Measurements from ENCODE around the gene OSBPL7.
A peak's percentile ranks its signal among the peaks of the same experiment; 100 is the strongest.
"Not testable (repeated sequence)": the region's sequence is repeated elsewhere in the genome, so short reads cannot be mapped to it uniquely, and the experiment has no call there.

Gene OSBPL7

GRCh38 chr17:47804461-47804860 is 17.1 kb downstream of the OSBPL7 start:
- no peak for DNase-seq (ENCODE audit: low read depth)

DNA sequence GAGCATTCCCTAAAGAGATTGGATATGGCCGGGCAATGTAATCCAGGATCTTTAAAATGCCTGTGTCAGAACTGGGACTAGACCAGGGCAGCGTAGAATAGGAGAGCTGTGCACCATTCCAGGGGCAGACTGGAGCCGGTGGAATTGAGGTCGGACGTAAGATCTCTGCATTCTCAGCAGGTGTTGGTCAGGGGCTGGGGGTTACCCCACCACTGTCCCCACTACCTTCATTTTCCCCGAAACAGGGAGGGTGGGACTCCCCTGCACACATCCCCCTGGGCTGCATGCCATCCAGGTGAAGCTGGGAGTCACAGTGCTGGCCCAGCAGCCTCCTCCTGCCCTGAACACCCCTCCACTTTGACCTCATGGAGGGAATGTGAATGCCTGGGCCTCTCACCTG is 17.8 kb downstream of the OSBPL7 start:
- no peak for DNase-seq (ENCODE audit: low read depth)

DNA sequence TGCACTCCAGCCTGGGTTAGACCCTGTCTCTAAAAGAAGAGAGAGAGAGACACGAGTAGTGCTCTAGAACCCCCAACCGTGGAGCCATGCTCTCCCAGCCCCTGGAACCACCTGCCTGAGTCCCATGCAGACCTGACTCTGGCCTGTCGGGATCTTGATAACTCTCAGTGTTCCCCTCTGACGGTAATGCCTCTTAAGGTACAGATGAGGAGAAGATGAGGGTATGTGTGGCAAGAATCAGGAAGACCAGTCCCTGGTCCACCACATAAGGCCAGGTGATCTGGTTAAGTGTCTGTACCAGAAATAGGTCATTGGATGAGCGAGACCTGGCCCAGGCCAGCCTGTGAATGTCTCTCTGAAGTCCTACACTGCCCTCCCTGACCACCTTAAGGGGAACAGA is 18.4 kb downstream of the OSBPL7 start:
- DNase-seq (ENCODE audit: low read depth): no peak

DNA sequence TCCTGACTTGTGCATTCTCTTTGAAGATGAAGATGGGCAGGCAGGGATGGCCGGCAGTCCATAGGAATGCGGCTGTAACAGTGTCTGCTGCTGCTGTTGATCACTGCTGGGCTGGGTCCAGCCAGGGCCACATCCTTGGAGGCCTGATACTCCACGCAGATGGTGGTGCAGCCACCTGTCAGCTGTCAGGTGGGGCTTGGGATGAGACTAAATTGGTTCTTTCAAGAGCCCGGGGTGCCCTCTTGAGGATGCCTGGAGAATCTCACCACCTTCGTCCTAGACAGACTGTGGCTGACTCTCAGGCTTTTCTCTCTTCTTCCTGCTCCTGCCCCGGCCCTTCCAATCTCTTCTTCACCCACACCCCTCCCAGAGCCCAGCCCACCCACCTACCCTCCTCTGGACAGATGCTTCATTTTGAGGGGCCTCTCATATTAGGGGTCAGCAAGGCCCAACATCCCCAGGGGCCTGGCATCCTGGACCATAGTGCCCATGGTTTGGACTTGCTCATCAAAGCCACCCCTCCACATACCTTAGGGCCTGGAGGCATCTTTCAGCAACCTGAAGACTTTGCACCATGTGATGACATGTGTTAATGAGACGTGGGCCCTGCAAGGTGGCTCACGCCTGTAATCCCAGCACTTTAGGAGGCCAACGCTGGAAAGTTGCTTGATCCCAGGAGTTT is 19.1 kb downstream of the OSBPL7 start:
- peak; percentile 41 for DNase-seq (ENCODE audit: low read depth)

DNA sequence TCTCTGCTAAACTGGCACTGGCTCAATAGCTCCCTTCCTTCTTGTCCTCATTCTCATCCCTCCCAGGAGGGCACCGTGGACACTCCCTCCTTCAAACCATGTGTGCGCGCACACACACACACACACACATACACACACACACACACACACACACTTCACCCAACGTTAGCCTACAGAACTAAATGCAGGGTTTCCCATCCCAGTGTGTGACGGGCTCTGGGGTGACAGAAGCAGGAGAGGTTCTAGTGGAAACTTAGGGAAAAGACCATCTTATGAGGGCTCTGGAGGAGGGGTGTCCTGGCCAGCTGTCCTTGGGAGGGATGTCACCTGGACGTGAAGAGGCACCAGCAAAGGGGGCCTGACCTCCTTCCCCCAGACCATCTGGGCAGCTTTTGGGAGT is 19.7 kb downstream of the OSBPL7 start:
- no peak for DNase-seq (ENCODE audit: low read depth)

DNA sequence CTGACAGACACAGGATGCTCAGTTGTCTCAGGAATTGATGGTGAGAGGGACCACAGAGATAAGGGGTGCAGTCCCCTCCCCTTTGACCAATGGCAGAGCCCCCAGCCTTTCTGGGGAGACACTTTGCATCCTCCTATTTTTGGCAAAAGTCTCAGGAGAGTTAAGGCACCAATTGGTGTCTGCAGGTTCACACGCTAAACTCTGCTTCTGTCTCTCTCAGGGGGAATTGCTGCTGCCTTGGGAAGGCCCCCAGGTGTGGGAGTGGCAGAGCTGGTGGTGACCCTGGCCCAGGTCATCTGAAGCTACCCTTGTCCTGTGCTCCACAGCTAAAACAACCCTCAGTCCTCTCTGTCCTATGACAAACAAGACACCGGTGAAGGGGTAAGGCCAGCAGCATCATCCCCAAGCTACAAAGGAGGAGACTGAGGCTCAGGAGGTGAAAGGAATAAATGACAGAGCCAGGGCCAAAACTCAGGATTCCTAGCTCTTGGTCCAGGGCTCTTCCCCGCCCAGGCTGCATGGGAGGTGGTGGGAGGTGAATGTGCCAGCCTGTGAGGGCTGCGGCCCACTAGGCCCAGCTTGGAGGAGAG is 20.3 kb downstream of the OSBPL7 start:
- no peak for DNase-seq (ENCODE audit: low read depth)

GRCh38 chr17:47800686-47801085 is 20.9 kb downstream of the OSBPL7 start:
- DNase-seq (ENCODE audit: low read depth): no peak

DNA sequence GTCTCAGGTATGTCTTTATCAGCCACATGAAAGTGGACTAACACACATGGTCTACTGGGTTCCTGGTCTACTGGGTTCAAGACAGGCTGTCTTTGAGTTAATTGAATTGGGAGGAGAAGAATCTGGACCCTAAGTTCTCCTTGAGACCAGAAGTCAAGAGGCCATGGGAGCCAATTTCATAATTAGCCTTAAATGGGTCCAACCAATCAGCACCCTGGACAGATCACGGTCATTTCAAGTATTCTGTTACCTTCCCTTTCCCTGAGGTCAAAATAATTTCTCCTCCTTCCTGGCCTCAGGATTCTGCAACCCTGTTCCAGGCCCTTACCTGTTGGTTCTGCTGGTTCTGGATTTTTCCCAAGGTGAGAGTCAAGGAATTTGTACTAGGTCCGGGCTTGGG is 23.8 kb downstream of the OSBPL7 start:
- DNase-seq (ENCODE audit: low read depth): no peak

DNA sequence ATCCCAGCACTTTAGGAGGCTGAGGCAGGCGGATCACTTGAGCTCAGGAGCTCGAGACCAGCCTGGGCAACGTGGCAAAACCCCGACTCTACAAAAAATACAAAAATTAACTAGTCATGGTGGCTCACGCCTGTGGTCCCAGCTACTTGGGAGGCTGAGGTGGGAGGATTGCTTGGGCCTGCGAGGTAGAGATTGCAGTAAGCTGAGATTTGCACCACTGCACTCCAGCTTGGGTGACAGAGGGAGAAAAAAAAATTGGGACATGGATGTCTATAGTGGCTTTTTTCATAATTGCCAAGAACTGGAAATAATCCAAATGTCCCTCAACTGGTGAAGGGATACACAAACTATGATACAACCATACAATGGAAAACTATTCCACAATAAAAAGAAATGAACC is 28.6 kb downstream of the OSBPL7 start:
- DNase-seq (ENCODE audit: low read depth): no peak

GRCh38 chr17:47792457-47792856 is 29.1 kb downstream of the OSBPL7 start:
- no peak for DNase-seq (ENCODE audit: low read depth)

DNA sequence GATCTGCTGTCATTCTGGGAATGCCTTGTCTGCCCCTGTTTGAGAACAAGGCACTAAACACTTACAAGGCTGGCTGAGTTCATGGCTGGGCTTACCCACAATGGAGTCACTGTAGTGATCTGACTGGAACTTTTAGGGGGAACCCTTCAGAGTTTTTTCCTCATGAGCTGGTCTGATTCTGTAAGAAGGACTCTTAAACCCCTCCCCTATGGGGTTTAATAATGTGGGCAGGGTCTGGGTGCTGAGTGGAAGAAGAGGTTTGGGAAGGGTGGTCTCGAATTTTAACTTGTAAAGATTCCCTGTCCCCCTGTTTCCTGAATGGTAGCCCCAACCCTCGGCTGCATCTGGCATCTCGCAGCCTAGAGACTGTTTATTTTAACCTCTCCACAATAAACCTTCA is 30.6 kb downstream of the OSBPL7 start:
- DNase-seq (ENCODE audit: low read depth): no peak

DNA sequence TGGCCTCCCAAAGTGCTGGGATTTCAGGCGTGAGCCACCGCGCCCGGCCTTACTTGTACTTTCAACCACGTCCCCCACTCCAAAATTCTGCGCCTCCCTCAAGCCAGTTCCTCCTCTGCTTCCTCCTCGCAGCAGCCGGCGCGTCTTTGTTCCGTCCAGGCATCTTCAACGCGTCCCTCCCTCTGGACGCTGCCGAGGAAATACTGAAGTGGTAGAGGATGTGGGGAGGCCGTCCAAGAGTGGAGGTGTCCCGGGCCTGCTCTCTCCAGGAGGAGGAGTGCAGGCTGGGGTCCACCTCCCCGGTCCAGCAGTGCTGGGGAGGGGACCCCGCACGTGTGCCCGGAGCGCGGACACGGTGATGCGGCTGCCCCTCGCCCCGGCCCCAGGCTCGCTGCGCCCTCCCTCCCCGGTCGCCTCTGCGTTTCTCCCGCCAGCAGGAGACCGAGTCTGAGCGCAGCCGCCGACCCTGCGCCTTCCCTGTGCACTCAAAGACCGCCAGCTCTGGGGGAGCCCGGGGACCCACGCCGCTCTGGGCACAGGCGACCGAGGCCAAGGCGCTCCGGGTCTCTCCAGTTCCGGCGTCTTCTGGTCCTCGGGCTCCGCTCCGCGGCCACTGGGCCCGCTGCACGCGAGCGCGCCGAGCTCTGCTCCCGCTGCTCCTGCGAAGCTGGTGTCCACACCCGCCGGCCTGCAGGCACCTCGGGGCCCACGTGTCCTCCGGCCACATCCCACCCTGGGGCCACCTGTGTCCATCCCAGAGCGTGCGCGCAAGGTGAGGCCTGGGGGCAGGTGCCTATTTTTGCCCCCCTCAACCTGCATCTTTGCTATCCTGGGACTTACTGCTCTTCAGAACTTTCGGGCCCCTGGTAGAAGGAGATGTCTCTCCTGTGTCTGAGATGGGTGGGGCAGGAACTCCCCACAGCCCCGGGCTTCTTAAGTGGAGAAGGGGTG is 31.7 kb downstream of the OSBPL7 start:
- DNase-seq (ENCODE audit: low read depth): peak; percentile 23

DNA sequence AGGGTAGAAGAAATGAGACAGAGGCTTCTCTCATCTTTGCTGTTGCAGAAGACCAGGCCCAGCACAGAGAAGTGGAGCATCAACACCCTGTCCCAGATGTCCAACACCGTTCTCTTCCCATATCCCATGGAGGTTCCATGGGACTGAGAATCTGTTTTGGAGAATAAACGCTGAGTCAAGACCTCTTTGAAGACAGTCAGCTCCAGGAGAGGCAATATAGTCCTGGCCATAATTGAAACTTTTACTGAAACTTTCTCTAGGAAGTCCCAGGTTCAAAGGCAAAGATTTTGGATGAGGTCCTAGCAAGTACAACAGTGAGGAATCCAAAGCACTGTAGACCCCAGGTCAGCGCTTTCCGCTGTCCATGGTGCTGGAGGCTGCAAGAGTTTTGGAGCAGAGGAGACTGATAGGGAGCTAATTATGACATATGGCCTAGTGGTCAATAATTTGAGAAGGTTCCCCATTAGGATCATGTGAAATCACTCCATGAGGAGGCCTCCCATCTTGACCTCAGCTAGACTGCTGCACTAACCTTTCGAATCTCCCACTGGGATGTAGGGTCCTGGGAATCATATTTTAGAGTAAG is 36.0 kb downstream of the OSBPL7 start:
- no peak for DNase-seq (ENCODE audit: low read depth)

DNA sequence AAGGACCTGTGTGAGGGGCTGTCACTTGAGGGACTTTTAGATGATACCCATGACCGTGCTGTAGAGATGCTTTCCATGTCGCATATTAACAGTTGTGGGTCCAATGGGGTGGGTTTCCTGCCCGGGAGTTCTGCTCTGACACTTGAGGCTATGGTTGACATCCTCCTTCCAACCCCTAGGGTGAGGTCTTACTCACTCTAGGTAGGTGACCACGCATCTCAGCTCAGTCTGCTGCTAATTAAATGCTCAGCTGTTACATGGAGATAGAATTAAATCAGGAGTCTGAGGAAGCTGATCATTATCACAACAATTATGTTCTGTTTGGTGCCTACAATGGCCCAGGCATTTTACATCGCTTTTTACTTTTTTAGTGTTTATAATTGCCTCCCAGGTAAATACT is 40.2 kb downstream of the OSBPL7 start:
- DNase-seq (ENCODE audit: low read depth): no peak

GRCh38 chr17:47778184-47778635 is 43.4 kb downstream of the OSBPL7 start:
- no peak for DNase-seq (ENCODE audit: low read depth)

GRCh38 chr17:47776330-47777197 is 45.0 kb downstream of the OSBPL7 start:
- no peak for DNase-seq (ENCODE audit: low read depth)

- DNase-seq (ENCODE audit: low read depth): no peak
Measured at GRCh38 chr17:47774987-47775580, 46.5 kb downstream of the OSBPL7 start.

DNA sequence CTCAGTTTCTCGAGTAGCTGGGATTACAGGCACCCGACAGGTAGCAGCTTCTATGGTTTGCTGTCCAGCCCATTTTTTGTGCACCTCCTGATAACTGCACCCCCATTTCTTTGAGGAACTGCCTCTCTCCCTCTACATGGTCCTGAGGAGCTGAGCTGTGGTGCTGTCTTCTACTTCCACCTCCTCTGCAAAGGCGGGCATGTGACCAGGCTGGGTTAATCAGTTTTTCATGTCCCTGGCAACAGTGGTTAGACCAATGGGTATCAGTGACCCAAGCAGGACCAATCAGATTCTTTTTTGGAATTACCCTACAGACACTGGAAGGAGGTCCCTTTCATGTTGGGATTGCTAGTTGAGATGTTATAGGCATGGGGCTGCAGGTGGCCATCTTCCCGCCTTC is 47.3 kb downstream of the OSBPL7 start:
- DNase-seq (ENCODE audit: low read depth): no peak

DNA sequence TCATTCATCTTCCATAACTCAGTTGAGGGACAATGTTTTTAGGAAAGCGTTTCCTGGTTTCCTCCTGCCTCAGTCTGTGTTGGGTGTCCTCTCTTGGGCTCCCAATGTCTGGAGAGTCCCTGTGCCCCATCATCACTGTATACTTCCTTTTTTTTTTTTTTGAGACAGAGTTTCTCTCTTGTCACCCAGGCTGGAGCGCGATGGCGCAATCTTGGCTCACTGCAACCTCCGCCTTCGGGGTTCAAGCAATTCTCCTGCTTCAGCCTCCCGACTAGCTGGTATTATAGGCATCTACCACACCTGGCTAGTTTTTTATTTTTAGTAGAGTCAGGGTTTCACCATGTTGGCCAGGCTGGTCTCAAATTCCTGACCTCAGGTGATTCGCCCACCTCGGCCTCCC is 47.9 kb downstream of the OSBPL7 start:
- not testable (repeated sequence) for DNase-seq (ENCODE audit: low read depth)

- DNase-seq (ENCODE audit: low read depth): no peak
Measured at GRCh38 chr17:47763913-47764582, 57.5 kb downstream of the OSBPL7 start.

GRCh38 chr17:47762728-47763127 is 58.9 kb downstream of the OSBPL7 start:
- no peak for DNase-seq (ENCODE audit: low read depth)

Measured in activated T-cell treated with anti-CD3 and anti-CD28 coated beads for 1 hour (primary cell).